Ovary (tissue), 9 donors: ENCODE results near the gene DAB1. TPM values are rescaled to one million over a fixed set of nuclear protein-coding genes. Genes with fewer than 3 reads are reported as not detected.

ENCODE experiments used
- DNase-seq, 5 donors: peaks; one replicate each; pipeline ENCODE4 v3.0.0-alpha.2; 2019 to 2020
- H3K27ac ChIP-seq, 2 donors: fragments of 200-600 bp; one replicate each; pipeline versions ENCODE4 v1.5.1 to v1.8.0; 2019 to 2022
- H3K27me3 ChIP-seq: fragments of 200-600 bp; one replicate; pipeline ENCODE4 v1.8.0; 2022
- H3K36me3 ChIP-seq: fragments of 200-600 bp; sonication (generic); one replicate; pipeline ENCODE4 v1.5.1; 2019
- H3K4me1 ChIP-seq: one replicate; pipeline ENCODE4 v1.8.1; 2013; ENCODE audit warnings: mild to moderate bottlenecking, moderate library complexity; ENCODE audit not compliant: insufficient read depth
- H3K4me3 ChIP-seq: fragments of 200-600 bp; sonication (generic); one replicate; pipeline ENCODE4 v1.5.1; 2017
- H3K9me3 ChIP-seq, 2 donors: fragments of 200-600 bp in 1 of 2; sonication (generic) in 1 of 2; one replicate each; pipeline versions ENCODE4 v1.5.1 to v1.8.1; 2013 to 2019; ENCODE audit warnings: mild to moderate bottlenecking in 1 of 2, moderate library complexity in 1 of 2
- CTCF ChIP-seq, 3 donors: fragments of 450-650 bp in 2 of 3; fragments of 200-600 bp in 1 of 3; IDR thresholded peaks; one replicate each; pipeline versions ENCODE4 v1.5.1 to v1.8.0; 2016 to 2022; ENCODE audit warnings: antibody characterized with exemption in 3 of 3, mild to moderate bottlenecking in 1 of 3
- EP300 ChIP-seq: sonication (generic); formaldehyde crosslinking; IDR thresholded peaks from one replicate; pipeline ENCODE4 v1.6.1; 2017; ENCODE audit warnings: antibody characterized with exemption
- POLR2A ChIP-seq: fragments of 450-650 bp; IDR thresholded peaks from one replicate; pipeline ENCODE4 v1.6.1; 2017; ENCODE audit warnings: antibody characterized with exemption, mild to moderate bottlenecking, moderate library complexity
- WGBS, 3 donors: extraction: QIAGEN DNeasy Blood & Tissue Kit in 1 of 3; methylation state at CpG; one replicate each; pipeline versions ENCODE4 v1.1.5 to v1.1.7; 2013 to 2017; 5-methylcytosine and 5-hydroxymethylcytosine counted together
- intact Hi-C, 4 donors: fragments of 100-400 bp; cut with DNase I; formaldehyde crosslinking; loops; one replicate each; pipeline versions ENCODE4 v1.11.0 to v1.15.1; 2022 to 2023
- polyA plus RNA-seq, 2 donors: library from polyadenylated mRNA; stranded (reverse); fragments of 200-250 nt in 1 of 2; fragments of 350-450 nt in 1 of 2; fragmentation: Illumina TruSeq in 1 of 2; extraction: RNeasy Lipid Tissue Mini Kit (QIAGEN cat#74804) in 1 of 2; gene quantifications; one replicate each; pipeline ENCODE4 v1.2.3, GENCODE V29; 2013 to 2014
- total RNA-seq, 7 donors: library from RNA; depleted of rRNA in 2 of 7; stranded (reverse); fragments of >200 nt in 2 of 7; fragmentation: NEBNext Ultra II Directional in 3 of 7; extraction: Animal tissue kit (Norgen Biotek cat#: 25700) in 3 of 7; gene quantifications; one replicate each; pipeline versions ENCODE4 v1.1.0 to v1.2.4, GENCODE V29; 2016 to 2023
- donor health status: DM: no; HTN: no; CAD: no; lungs with moderate emphysema.
- donor health status: DM: no; HTN: no; CAD: no.
- donor health status: Bipolar disorder and iron deficiency.
- donor health status: DM: yes; HTN: yes; CAD: no.
- donor health status: DM: no; HTN: no; CAD: no.
- donor health status: DM: yes; HTN: yes; CAD: no.

The DAB1 gene
- total and polyA plus RNA-seq, 9 donors: 0.22 to 5.5 (median 0.77) TPM

- no peaks in the 10 kb centered on the region for H3K9me3 ChIP-seq
- no peaks in the 10 kb centered on the region for H3K27me3 ChIP-seq
- no peak within 1 kb of the TSS for H3K4me3 ChIP-seq
- WGBS, 3 donors: 83 to 89% (median 88%) methylated on average over 3 of the region's 3 CpGs
- H3K27ac ChIP-seq: no peak within 1 kb of the TSS
- H3K4me1 ChIP-seq: no peaks in the 10 kb centered on the region
- TF ChIP-seq CTCF (IDR thresholded peaks at IDR 0.05): no peak
- no peak for TF ChIP-seq POLR2A
- no peak for TF ChIP-seq EP300
- no peaks in the 10 kb centered on the region for H3K36me3 ChIP-seq
- DNase-seq: no peak
- intact Hi-C loops: no loop called here
Observed at GRCh38 chr1:56965916-56966697, 457.8 kb downstream of the DAB1 start, which contains the start of gene C8B. C8B (minus strand) TSS chr1:56966015; CDS start chr1:56965948, 67 bp downstream.

GRCh38 chr1:56965191-56965590, 458.7 kb downstream of the DAB1 start:
- Histone ChIP-seq H3K27ac (no peak overlapping the region), H3K4me1 (no peaks in the 10 kb centered on the region), H3K9me3 (no peaks in the 10 kb centered on the region), H3K4me3 (no peak overlapping the region), H3K27me3 (no peaks in the 10 kb centered on the region), H3K36me3 (no peaks in the 10 kb centered on the region)
- intact Hi-C loops: no loop called here
- WGBS, 3 donors: 63 to 82% (median 67%) methylated on average over 3 of the region's 3 CpGs
- TF ChIP-seq CTCF (IDR thresholded peaks at IDR 0.05) (no peak), POLR2A (no peak)
- DNase-seq: no peak

- Histone ChIP-seq H3K36me3 (no peaks in the 10 kb centered on the region), H3K9me3 (no peaks in the 10 kb centered on the region), H3K4me1 (no peaks in the 10 kb centered on the region), H3K27me3 (no peaks in the 10 kb centered on the region), H3K27ac (no peak overlapping the region), H3K4me3 (no peak overlapping the region)
- WGBS, 3 donors: 86 to 91% (median 88%) methylated on average over 9 of the region's 9 CpGs
- no peak for TF ChIP-seq POLR2A
- TF ChIP-seq EP300: no peak
- no peak for TF ChIP-seq CTCF (IDR thresholded peaks at IDR 0.05)
- DNase-seq: no peak
- intact Hi-C loops: no loop called here
Observed at GRCh38 chr1:56964349-56965017, 459.4 kb downstream of the DAB1 start.

GRCh38 chr1:56963667-56964066, 460.2 kb downstream of the DAB1 start:
- no peak overlapping the region for H3K4me3 ChIP-seq
- no peak overlapping the region for H3K27ac ChIP-seq
- H3K4me1 ChIP-seq: no peaks in the 10 kb centered on the region
- TF ChIP-seq CTCF (IDR thresholded peaks at IDR 0.05) (no peak), EP300 (no peak), POLR2A (no peak)
- WGBS, 3 donors: 80 to 87% (median 83%) methylated on average over 4 of the region's 4 CpGs
- no peaks in the 10 kb centered on the region for H3K9me3 ChIP-seq
- no peaks in the 10 kb centered on the region for H3K36me3 ChIP-seq
- intact Hi-C loops: no loop called here
- no peak for DNase-seq
- H3K27me3 ChIP-seq: no peaks in the 10 kb centered on the region
